HG03558 (cell line): ENCODE data around the gene APC2.
"Not testable (repeated sequence)": the region's sequence is repeated elsewhere in the genome, so short reads cannot be mapped to it uniquely, and the experiment has no call there.

ENCODE experiments used
- ATAC-seq: cut with Tn5 transposase; IDR thresholded peaks from one replicate; pipeline ENCODE4 v1.9.1; 2021; ENCODE audit warnings: moderate number of reproducible peaks; ENCODE audit not compliant: unreplicated experiment; ENCODE audit errors: extremely low read depth

APC2 gene

GRCh38 chr19:1491849-1492170, 41.9 kb downstream of the APC2 start:
- ATAC-seq: no peak

DNA sequence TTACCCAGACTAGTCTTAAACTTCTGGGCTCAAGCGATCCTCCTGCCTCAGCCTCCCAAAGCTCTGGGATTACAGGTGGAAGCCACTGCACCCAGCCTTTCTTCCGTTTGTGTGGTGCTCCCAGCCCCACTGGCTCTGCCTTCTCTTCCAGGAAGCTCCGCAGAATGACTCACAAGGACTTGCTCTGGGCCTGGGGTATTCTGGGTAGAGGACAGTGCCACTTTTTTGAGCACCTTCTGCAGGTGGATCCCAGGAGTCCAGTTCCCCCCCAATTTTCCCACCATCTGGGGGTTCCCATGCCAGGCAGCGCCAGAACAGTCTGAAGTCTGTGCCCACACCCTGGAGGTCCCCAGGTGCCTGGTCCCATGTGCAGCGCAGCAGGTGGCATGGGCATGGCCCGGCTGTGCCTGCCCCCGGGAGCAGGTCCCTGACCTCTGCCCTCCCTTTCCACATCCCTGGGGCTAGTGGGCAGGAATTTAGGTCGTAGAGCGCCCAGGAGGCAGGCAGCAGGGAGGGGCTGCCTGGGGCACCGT, 42.6 kb downstream of the APC2 start:
- no peak for ATAC-seq

GRCh38 chr19:1494115-1494815, 44.3 kb downstream of the APC2 start:
- ATAC-seq: no peak

GRCh38 chr19:1495051-1495798, 45.3 kb downstream of the APC2 start:
- ATAC-seq: no peak

DNA sequence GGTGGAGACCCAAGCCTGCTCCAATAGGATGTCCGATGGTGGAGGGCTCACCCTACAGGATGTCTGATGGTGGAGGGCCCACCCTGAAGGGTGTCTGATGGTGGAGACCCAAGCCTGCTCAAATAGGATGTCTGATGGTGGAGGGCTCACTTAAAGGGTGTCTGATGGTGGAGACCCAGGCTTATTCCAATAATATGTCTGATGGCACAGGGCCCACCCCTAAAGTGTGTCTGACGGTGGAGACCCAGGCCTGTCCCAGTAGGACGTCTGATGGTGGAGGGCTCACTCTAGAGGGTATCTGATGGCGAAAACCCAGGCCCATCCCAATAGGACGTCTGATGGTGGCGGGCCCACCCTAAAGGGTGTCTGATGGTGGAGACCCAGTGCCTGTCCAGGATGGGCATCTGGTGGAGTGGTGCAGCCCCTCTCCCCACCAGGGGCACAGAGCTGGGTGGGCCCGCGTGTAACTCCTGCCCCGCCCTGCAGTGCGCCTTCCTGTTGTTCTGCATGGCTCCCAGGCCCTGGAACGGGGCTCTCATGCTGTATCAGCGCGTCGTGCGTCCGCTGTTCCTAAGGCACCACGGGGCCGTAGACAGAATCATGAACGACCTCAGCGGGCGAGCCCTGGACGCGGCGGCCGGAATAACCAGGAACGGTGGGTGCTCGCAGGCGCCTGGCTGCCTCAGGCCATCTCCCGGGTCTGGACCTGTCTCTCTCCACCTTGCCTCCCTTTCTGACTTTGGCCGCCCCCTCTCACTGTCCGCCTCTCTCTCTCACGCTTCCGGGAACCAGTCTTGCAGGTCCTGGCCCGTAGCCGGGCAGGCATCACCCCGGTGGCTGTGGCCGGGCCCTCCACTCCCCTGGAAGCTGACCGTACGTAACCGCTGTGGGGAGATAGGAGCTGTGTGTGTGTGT, 46.1 kb downstream of the APC2 start:
- no peak for ATAC-seq

GRCh38 chr19:1496714-1497577, 47.0 kb downstream of the APC2 start:
- ATAC-seq: no peak

DNA sequence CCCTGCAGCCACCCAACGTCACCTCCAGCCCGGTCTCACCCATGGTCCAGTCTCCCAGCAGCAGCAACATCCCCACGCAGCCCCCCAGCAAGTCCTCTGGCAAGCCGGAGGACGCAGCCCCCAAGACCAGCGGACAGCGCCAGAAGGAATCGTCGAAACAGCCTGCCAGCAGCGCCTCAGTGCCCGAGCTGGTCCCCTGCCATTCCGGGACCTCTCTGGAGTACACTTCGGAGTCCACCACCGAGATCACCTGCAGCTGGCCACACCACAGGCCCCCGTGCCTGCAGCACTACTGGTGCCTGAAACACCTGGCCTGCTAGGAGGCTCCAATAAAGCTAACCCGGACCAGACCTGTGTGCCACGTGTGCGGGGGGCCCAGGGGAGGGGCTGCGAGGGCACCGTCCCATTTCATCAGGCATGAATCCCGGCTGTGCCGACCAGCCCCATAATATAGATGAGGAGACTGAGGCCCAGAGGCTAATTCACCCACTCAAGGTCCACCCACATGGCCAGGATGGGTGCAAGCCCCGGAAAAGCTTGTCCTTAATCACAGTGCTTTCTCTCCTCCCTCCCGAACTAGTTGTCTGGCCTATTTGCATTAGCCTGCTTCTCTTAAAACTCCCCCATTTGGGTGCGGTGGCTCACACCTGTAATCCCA, 47.8 kb downstream of the APC2 start:
- no peak for ATAC-seq

GRCh38 chr19:1499231-1499630, 49.3 kb downstream of the APC2 start:
- not testable (repeated sequence) for ATAC-seq

DNA sequence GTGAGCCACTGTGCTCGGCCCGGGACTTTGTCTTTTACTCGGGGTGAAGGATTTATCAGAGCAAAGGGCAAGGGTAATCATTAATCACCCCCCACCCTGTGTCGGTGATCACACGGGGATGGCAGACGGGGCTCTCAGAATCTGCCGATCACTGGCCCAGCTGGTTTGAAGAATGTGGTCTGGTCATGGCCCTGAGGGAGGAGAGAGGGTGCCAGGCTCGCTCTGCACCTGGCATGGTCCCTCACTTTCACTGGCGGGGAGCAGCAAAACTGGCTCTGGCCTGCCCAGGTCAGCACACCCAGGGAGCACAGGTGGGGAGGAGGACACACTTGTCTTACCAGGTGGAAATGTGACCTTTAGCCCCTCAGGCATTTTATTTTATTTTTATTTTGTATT, 51.3 kb downstream of the APC2 start:
- no peak for ATAC-seq

GRCh38 chr19:1502433-1503088, 52.6 kb downstream of the APC2 start:
- no peak for ATAC-seq

DNA sequence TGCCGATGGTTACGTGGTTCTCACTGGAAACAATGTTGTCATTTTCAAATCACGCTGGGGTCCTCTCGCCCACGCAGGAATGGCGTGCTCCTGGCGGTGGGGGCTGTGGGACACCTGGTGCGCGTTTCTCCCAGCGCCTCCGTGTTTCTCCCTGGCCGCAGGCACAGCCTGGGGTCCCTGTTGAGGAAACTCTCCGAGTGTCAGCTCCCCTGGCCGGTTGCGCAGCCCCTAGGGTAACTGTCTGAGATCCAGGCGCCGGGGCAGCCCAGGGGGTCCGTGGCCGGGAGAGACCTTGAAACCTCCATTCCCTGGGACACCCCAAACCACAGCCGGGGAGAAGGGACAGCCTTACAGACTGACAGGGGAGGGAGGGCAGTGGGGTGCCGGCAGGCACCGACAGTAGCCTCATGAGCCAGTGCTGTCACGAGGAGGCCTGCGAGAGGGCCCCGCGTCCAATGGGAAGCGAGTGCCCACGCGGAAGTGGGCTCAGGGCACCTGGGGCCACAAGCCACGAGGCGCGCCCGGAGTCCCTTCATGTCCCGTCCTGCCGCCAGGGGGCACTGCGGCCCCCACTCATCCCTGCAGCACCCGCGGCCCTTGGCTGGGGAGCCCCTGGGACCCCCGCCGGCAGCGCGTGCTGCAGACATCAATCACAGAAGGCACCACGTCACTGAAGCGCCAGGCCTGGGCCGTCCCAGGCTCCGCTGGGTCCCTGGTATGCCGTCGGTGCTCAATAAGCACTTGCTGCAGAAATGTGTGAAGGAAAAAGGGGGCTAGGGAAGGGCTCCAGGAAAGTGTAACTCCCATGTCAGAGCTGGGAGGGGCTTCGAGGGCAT, 53.4 kb downstream of the APC2 start:
- ATAC-seq: no peak

DNA sequence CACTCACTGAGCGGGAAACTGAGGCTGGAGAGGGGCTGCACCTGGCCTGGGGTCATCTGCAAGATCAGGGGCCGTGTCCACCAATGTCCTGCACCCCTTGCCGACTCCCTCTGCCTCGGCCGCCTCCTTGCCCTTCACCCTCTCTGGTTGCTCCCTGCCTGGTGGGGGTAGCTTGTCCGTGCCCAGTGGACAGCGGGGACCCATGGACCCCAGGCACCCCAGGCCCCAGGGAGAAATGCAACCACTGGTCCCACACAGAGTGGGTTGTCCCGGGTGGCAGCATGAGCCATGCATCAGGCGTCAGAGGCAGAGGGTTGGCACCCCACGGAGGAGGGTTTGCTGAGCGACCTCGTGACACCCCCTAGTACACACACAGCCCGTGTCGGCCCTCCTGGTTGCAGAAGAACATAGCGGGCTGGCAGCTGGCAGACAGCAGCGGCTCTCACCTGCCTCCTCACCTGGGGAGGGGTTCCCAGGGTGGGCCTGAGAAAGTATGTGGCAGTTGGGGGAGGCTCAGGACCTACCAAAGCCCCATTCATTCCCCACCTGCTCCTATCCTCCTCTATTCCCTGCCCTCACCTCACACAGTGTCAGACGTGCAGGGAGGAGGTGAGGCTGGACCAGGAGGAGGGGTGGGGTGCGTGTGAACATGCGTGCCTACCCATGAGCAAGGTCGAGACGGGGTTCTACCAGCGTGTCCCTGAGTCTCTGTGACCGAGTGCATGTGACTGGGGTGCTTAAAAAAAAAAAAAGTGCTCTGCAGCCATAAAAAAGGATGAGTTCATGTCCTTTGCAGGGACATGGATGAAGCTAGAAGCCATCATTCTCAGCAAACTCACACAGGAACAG, 54.2 kb downstream of the APC2 start:
- ATAC-seq: no peak

DNA sequence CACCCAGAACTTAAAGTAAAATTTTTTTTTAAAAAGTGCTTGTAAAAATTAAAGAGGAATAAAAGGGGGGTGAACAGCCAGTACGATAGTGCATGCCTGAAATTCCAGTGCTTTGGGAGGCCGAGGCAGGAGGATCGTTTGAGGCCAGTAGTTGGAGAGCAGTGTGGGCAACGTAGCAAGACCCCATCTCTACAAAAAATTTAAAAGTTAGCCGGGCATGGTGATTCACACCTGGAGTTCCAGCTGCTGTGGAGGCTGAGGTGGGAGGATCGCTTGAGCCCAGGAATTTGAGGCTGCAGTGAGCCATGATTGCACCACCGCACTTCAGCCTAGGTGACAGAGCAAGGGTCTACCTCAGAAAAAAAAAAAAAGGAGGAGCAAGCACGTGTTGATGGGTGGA, 55.1 kb downstream of the APC2 start:
- ATAC-seq: no peak

DNA sequence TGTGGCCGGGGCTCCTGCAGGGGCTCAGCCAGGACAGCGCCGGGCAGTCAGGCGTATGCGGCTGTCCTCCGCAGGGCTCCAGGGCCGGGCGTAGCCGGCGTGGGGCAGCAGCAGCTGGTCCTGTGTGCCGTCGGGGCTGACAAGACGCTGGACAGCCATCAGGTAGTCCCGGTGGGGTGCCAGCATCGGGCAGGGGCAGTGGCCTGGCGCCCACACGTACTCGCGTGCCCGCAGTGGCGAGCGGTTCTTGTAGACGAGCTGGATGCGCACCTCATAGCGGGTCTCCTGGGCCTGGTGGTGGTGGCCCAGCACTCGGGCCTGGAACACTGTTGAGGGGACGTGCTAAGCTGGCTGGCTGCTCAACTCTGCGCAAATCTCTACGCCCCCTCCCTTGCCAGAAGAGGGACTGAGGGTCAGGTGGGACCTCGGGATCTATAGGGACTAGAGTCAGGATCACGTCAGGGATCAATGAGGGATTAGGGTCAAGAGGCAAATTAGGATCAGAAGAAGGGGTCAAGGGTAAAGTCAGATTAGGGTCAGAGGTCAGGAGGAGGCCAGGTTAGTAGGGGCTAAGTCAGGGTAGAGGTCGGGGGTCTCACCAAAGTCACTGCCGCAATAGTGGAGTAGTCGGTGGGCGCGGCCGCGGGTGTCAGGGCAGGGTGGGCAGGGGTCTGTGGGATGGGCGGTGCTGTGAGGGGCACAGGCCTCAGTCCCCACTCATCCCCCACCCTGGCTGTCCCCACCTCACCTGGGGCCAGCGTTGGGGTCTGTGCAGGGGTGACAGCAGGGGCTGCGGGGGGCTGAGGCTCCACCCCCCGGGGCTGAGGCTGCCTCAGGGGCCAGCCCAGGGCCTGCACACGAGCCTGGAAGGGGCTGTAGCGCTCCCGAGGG, 56.3 kb downstream of the APC2 start:
- ATAC-seq: no peak

DNA sequence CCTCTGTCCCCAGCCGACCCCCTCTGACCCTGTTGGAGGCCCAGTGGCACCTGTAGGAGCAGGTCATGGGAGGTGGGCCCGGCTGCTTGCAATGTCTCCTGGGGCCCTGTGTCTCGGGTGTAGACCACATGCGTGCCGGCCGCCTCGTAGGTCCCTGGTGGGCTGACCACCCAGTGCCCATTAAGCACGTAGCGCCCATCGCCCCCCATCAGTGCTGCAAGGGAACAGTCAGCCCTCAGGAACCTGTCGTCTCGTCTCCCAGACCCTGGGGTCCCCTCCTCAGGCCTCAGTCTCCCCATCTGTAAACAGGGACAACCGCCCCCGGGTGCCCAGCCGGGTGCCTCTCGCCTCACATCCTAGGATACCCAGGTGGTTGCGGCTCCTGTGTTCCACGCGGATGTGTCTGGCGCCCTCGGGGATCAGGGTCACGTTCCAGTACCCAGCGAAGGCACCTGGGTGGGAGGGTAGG, 57.3 kb downstream of the APC2 start:
- ATAC-seq: no peak
